ENCODE measurements around the gene LAMA5.

LAMA5 gene

GRCh38 chr20:62301773-62302340 lies 65.3 kb downstream of the LAMA5 start:
- no peaks in the 10 kb centered on the region for H3K27me3 ChIP-seq (ENCODE audit: control insufficient read depth in 2 of 2, insufficient read depth in 2 of 2, low read length in 2 of 2)
- peaks cover 17 to 22% of the 10 kb centered on the region in 2 donors for H3K4me1 ChIP-seq (ENCODE audit: control insufficient read depth in 2 of 2, insufficient read depth in 2 of 2, low read length in 2 of 2)
- H3K9ac ChIP-seq (ENCODE audit: low read depth in 1 of 2, low read length in 2 of 2) = peak overlapping the region; percentile 79 to 97
- peak overlapping the region; percentile 99 for H3K27ac ChIP-seq (ENCODE audit: low read depth in 2 of 2, low read length in 2 of 2)
- no peaks in the 10 kb centered on the region for H3K9me3 ChIP-seq (ENCODE audit: control insufficient read depth in 2 of 2, low read length in 2 of 2)
- H3K36me3 ChIP-seq (ENCODE audit: control insufficient read depth in 2 of 2, insufficient read depth in 2 of 2, low read length in 2 of 2) = peaks cover 18 to 26% of the 10 kb centered on the region in 2 donors
- peak overlapping the region; percentile 82 to 84 for H3K4me3 ChIP-seq (ENCODE audit: low read length in 2 of 2)

- H3K27ac ChIP-seq (ENCODE audit: low read depth in 2 of 2, low read length in 2 of 2) = no peak overlapping the region
- no peak overlapping the region for H3K9ac ChIP-seq (ENCODE audit: low read depth in 1 of 2, low read length in 2 of 2)
- no peaks in the 10 kb centered on the region for H3K27me3 ChIP-seq (ENCODE audit: control insufficient read depth in 2 of 2, insufficient read depth in 2 of 2, low read length in 2 of 2)
- H3K9me3 ChIP-seq (ENCODE audit: control insufficient read depth in 2 of 2, low read length in 2 of 2) = no peaks in the 10 kb centered on the region
- peaks cover 17 to 22% of the 10 kb centered on the region in 2 donors for H3K4me1 ChIP-seq (ENCODE audit: control insufficient read depth in 2 of 2, insufficient read depth in 2 of 2, low read length in 2 of 2)
- peaks cover 15 to 29% of the 10 kb centered on the region in 2 donors for H3K36me3 ChIP-seq (ENCODE audit: control insufficient read depth in 2 of 2, insufficient read depth in 2 of 2, low read length in 2 of 2)
- no peak overlapping the region for H3K4me3 ChIP-seq (ENCODE audit: low read length in 2 of 2)
These were observed 65.9 kb downstream of the LAMA5 start for GRCh38 chr20:62301111-62301668.

GRCh38 chr20:62300319-62300718 lies 66.8 kb downstream of the LAMA5 start:
- H3K27ac ChIP-seq (ENCODE audit: low read depth in 2 of 2, low read length in 2 of 2) = no peak overlapping the region
- no peak overlapping the region for H3K9ac ChIP-seq (ENCODE audit: low read depth in 1 of 2, low read length in 2 of 2)
- no peak overlapping the region for H3K4me3 ChIP-seq (ENCODE audit: low read length in 2 of 2)
- H3K9me3 ChIP-seq (ENCODE audit: control insufficient read depth in 2 of 2, low read length in 2 of 2) = no peaks in the 10 kb centered on the region
- H3K4me1 ChIP-seq (ENCODE audit: control insufficient read depth in 2 of 2, insufficient read depth in 2 of 2, low read length in 2 of 2) = peaks cover 17 to 19% of the 10 kb centered on the region in 2 donors
- no peaks in the 10 kb centered on the region for H3K27me3 ChIP-seq (ENCODE audit: control insufficient read depth in 2 of 2, insufficient read depth in 2 of 2, low read length in 2 of 2)
- H3K36me3 ChIP-seq (ENCODE audit: control insufficient read depth in 2 of 2, insufficient read depth in 2 of 2, low read length in 2 of 2) = peaks cover 16 to 30% of the 10 kb centered on the region in 2 donors

- H3K4me3 ChIP-seq (ENCODE audit: low read length in 2 of 2) = no peak overlapping the region
- no peak overlapping the region for H3K9ac ChIP-seq (ENCODE audit: low read depth in 1 of 2, low read length in 2 of 2)
- no peaks in the 10 kb centered on the region for H3K27me3 ChIP-seq (ENCODE audit: control insufficient read depth in 2 of 2, insufficient read depth in 2 of 2, low read length in 2 of 2)
- H3K4me1 ChIP-seq (ENCODE audit: control insufficient read depth in 2 of 2, insufficient read depth in 2 of 2, low read length in 2 of 2) = peaks cover 12 to 14% of the 10 kb centered on the region in 2 donors
- H3K36me3 ChIP-seq (ENCODE audit: control insufficient read depth in 2 of 2, insufficient read depth in 2 of 2, low read length in 2 of 2) = peaks cover 17 to 28% of the 10 kb centered on the region in 2 donors
- no peak overlapping the region for H3K27ac ChIP-seq (ENCODE audit: low read depth in 2 of 2, low read length in 2 of 2)
- H3K9me3 ChIP-seq (ENCODE audit: control insufficient read depth in 2 of 2, low read length in 2 of 2) = no peaks in the 10 kb centered on the region
These were observed 67.4 kb downstream of the LAMA5 start for GRCh38 chr20:62299666-62300236.

- Histone ChIP-seq H3K27me3 (ENCODE audit: control insufficient read depth in 2 of 2, insufficient read depth in 2 of 2, low read length in 2 of 2) (no peaks in the 10 kb centered on the region), H3K4me3 (ENCODE audit: low read length in 2 of 2) (no peak overlapping the region), H3K27ac (ENCODE audit: low read depth in 2 of 2, low read length in 2 of 2) (no peak overlapping the region), H3K4me1 (ENCODE audit: control insufficient read depth in 2 of 2, insufficient read depth in 2 of 2, low read length in 2 of 2) (peaks cover 1 to 3% of the 10 kb centered on the region in 2 donors), H3K9me3 (ENCODE audit: control insufficient read depth in 2 of 2, low read length in 2 of 2) (no peaks in the 10 kb centered on the region), H3K9ac (ENCODE audit: low read depth in 1 of 2, low read length in 2 of 2) (no peak overlapping the region), H3K36me3 (ENCODE audit: control insufficient read depth in 2 of 2, insufficient read depth in 2 of 2, low read length in 2 of 2) (peaks cover 22 to 32% of the 10 kb centered on the region in 2 donors)
These were observed 68.4 kb downstream of the LAMA5 start for GRCh38 chr20:62298577-62299249.

- no peaks in the 10 kb centered on the region for H3K27me3 ChIP-seq (ENCODE audit: control insufficient read depth in 2 of 2, insufficient read depth in 2 of 2, low read length in 2 of 2)
- no peak overlapping the region for H3K27ac ChIP-seq (ENCODE audit: low read depth in 2 of 2, low read length in 2 of 2)
- no peak overlapping the region for H3K9ac ChIP-seq (ENCODE audit: low read depth in 1 of 2, low read length in 2 of 2)
- H3K4me1 ChIP-seq (ENCODE audit: control insufficient read depth in 2 of 2, insufficient read depth in 2 of 2, low read length in 2 of 2) = no peaks in the 10 kb centered on the region
- H3K36me3 ChIP-seq (ENCODE audit: control insufficient read depth in 2 of 2, insufficient read depth in 2 of 2, low read length in 2 of 2) = peaks cover 22 to 38% of the 10 kb centered on the region in 2 donors
- no peak overlapping the region for H3K4me3 ChIP-seq (ENCODE audit: low read length in 2 of 2)
- no peaks in the 10 kb centered on the region for H3K9me3 ChIP-seq (ENCODE audit: control insufficient read depth in 2 of 2, low read length in 2 of 2)
These were observed 69.5 kb downstream of the LAMA5 start for GRCh38 chr20:62297449-62298227.

- Histone ChIP-seq H3K36me3 (ENCODE audit: control insufficient read depth in 2 of 2, insufficient read depth in 2 of 2, low read length in 2 of 2) (peaks cover 22 to 43% of the 10 kb centered on the region in 2 donors), H3K9ac (ENCODE audit: low read depth in 1 of 2, low read length in 2 of 2) (no peak overlapping the region), H3K4me1 (ENCODE audit: control insufficient read depth in 2 of 2, insufficient read depth in 2 of 2, low read length in 2 of 2) (no peaks in the 10 kb centered on the region), H3K4me3 (ENCODE audit: low read length in 2 of 2) (no peak overlapping the region), H3K27me3 (ENCODE audit: control insufficient read depth in 2 of 2, insufficient read depth in 2 of 2, low read length in 2 of 2) (no peaks in the 10 kb centered on the region), H3K27ac (ENCODE audit: low read depth in 2 of 2, low read length in 2 of 2) (no peak overlapping the region), H3K9me3 (ENCODE audit: control insufficient read depth in 2 of 2, low read length in 2 of 2) (no peaks in the 10 kb centered on the region)
These were observed 70.2 kb downstream of the LAMA5 start for GRCh38 chr20:62296724-62297448.

- Histone ChIP-seq H3K9ac (ENCODE audit: low read depth in 1 of 2, low read length in 2 of 2) (no peak overlapping the region), H3K36me3 (ENCODE audit: control insufficient read depth in 2 of 2, insufficient read depth in 2 of 2, low read length in 2 of 2) (peaks cover 30 to 54% of the 10 kb centered on the region in 2 donors)
These were observed 72.6 kb downstream of the LAMA5 start for GRCh38 chr20:62294516-62294915.

GRCh38 chr20:62293946-62294345 lies 73.2 kb downstream of the LAMA5 start:
- H3K27ac ChIP-seq (ENCODE audit: low read depth in 2 of 2, low read length in 2 of 2) = no peak overlapping the region

More at GRCh38 chr20:62294516-62294915, 72.6 kb downstream of the LAMA5 start:
- H3K4me3 ChIP-seq (ENCODE audit: low read length in 2 of 2) = no peak overlapping the region
- no peaks in the 10 kb centered on the region for H3K9me3 ChIP-seq (ENCODE audit: control insufficient read depth in 2 of 2, low read length in 2 of 2)
- H3K4me1 ChIP-seq (ENCODE audit: control insufficient read depth in 2 of 2, insufficient read depth in 2 of 2, low read length in 2 of 2) = no peaks in the 10 kb centered on the region
- H3K27ac ChIP-seq (ENCODE audit: low read depth in 2 of 2, low read length in 2 of 2) = no peak overlapping the region
- H3K27me3 ChIP-seq (ENCODE audit: control insufficient read depth in 2 of 2, insufficient read depth in 2 of 2, low read length in 2 of 2) = no peaks in the 10 kb centered on the region

More at GRCh38 chr20:62293946-62294345, 73.2 kb downstream of the LAMA5 start:
- no peaks in the 10 kb centered on the region for H3K4me1 ChIP-seq (ENCODE audit: control insufficient read depth in 2 of 2, insufficient read depth in 2 of 2, low read length in 2 of 2)
- no peaks in the 10 kb centered on the region for H3K27me3 ChIP-seq (ENCODE audit: control insufficient read depth in 2 of 2, insufficient read depth in 2 of 2, low read length in 2 of 2)
- H3K4me3 ChIP-seq (ENCODE audit: low read length in 2 of 2) = no peak overlapping the region
- H3K9me3 ChIP-seq (ENCODE audit: control insufficient read depth in 2 of 2, low read length in 2 of 2) = no peaks in the 10 kb centered on the region
- H3K36me3 ChIP-seq (ENCODE audit: control insufficient read depth in 2 of 2, insufficient read depth in 2 of 2, low read length in 2 of 2) = peaks cover 34 to 58% of the 10 kb centered on the region in 2 donors
- H3K9ac ChIP-seq (ENCODE audit: low read depth in 1 of 2, low read length in 2 of 2) = no peak overlapping the region
